Panc1 (cell line): ENCODE results near the gene DNAJC2. TPM values are rescaled to one million over a fixed set of nuclear protein-coding genes. Genes with fewer than 3 reads are reported as not detected.

Experiments
- ATAC-seq: fragments of 200-7000 bp; cut with Tn5 transposase; 2 replicates; pipeline ENCODE4 v1.9.1; 2020; ENCODE audit warnings: mild to moderate bottlenecking, moderate library complexity
- BruUV-seq: library from RNA; stranded (reverse); fragments of 400-500 nt; replicated peaks from 2 replicates; lab custom pipeline; 2021; lab: Mats Ljungman, UMichigan
- CTCF ChIA-PET: fragments of 300-600 bp; sonication (Branson Sonifier 250); formaldehyde crosslinking; loops from one replicate; lab custom pipeline; 2022; ENCODE audit warnings: antibody characterized with exemption; lab: Charles Lee
- POLR2A ChIA-PET: fragments of 300-600 bp; sonication (Branson Sonifier 250); formaldehyde crosslinking; loops from one replicate; lab custom pipeline; 2022; ENCODE audit warnings: antibody characterized with exemption; lab: Charles Lee
- DNase-seq: peaks from one replicate; pipeline ENCODE4 v3.0.0-alpha.2; 2010; ENCODE audit warnings: low read depth, low spot score
- H3K27ac ChIP-seq: 2 replicates; pipeline ENCODE4 v1.5.1; 2011; ENCODE audit warnings: mild to moderate bottlenecking, low read length, inconsistent platforms
- H3K27me3 ChIP-seq: fragments of 200-500 bp; sonication (Bioruptor generic); 2 replicates; pipeline ENCODE4 v1.6.0; 2014; ENCODE audit warnings: low read length, inconsistent platforms; ENCODE audit not compliant: control insufficient read depth, insufficient read depth
- H3K36me3 ChIP-seq: fragments of 200-500 bp; sonication (Bioruptor generic); 2 replicates; pipeline ENCODE4 v1.5.1; 2014; ENCODE audit warnings: inconsistent platforms, mild to moderate bottlenecking, low read length, moderate library complexity; ENCODE audit not compliant: control insufficient read depth, insufficient read depth
- H3K4me1 ChIP-seq: 2 replicates; pipeline ENCODE4 v1.5.1; 2011; ENCODE audit warnings: inconsistent platforms, mild to moderate bottlenecking, low read length, moderate library complexity; ENCODE audit not compliant: control insufficient read depth, insufficient read depth
- H3K4me3 ChIP-seq, 2 experiments: 2 replicates each; pipeline ENCODE4 v1.5.1; 2011 to 2012; ENCODE audit warnings: low read depth in 2 of 2, low read length in 2 of 2, mild to moderate bottlenecking in 2 of 2, inconsistent platforms in 1 of 2, moderate library complexity in 1 of 2
- H3K9me3 ChIP-seq: fragments of 200-500 bp; sonication (Bioruptor generic); 2 replicates; pipeline ENCODE4 v1.5.1; 2014; ENCODE audit warnings: low read depth, mild to moderate bottlenecking, inconsistent platforms, low read length, moderate library complexity; ENCODE audit not compliant: control insufficient read depth, insufficient read depth
- CTCF ChIP-seq: fragments of 450-650 bp; IDR thresholded peaks from 2 replicates; pipeline ENCODE4 v1.5.1; 2017; ENCODE audit warnings: mild to moderate bottlenecking
- POLR2AphosphoS5 ChIP-seq: IDR thresholded peaks from 2 replicates; pipeline ENCODE4 v1.6.1; 2012; ENCODE audit warnings: mild to moderate bottlenecking, low read depth, low read length, moderate library complexity
- REST ChIP-seq, 2 experiments: IDR thresholded peaks; 2 replicates each; pipeline ENCODE4 v1.6.1; 2011 to 2012; ENCODE audit warnings: low read depth in 2 of 2, control low read depth in 1 of 2, low read length in 1 of 2, mild to moderate bottlenecking in 1 of 2, moderate library complexity in 1 of 2; ENCODE audit not compliant: insufficient read depth in 1 of 2
- SIN3A ChIP-seq: IDR thresholded peaks from 2 replicates; pipeline ENCODE4 v1.6.1; 2012; ENCODE audit warnings: low read depth, mild to moderate bottlenecking, low read length, moderate library complexity, borderline replicate concordance; ENCODE audit not compliant: insufficient read depth
- TCF7L2 ChIP-seq: IDR thresholded peaks from 2 replicates; pipeline ENCODE4 v1.6.1; 2011; ENCODE audit warnings: mild to moderate bottlenecking, low read depth, low read length, inconsistent platforms
- in situ Hi-C: cut with HindIII; loops from 2 replicates; pipeline ENCODE4 v1.10.0; 2016; ENCODE audit warnings: low sequenced_read_pairs, low pct_unique_long_range_greater_than_20kb
- intact Hi-C: fragments of 100-400 bp; cut with micrococcal nuclease; formaldehyde crosslinking; loops from one replicate; pipeline ENCODE4 v1.10.0; 2022; ENCODE audit not compliant: unreplicated experiment
- total RNA-seq: library from RNA; stranded (reverse); gene quantifications from one replicate; pipeline ENCODE4 v1.2.1, GENCODE V29; 2021; ENCODE audit not compliant: unreplicated experiment

The DNAJC2 gene
- total RNA-seq, 1 experiment from 2014 or later, result 56.1 TPM

DNA sequence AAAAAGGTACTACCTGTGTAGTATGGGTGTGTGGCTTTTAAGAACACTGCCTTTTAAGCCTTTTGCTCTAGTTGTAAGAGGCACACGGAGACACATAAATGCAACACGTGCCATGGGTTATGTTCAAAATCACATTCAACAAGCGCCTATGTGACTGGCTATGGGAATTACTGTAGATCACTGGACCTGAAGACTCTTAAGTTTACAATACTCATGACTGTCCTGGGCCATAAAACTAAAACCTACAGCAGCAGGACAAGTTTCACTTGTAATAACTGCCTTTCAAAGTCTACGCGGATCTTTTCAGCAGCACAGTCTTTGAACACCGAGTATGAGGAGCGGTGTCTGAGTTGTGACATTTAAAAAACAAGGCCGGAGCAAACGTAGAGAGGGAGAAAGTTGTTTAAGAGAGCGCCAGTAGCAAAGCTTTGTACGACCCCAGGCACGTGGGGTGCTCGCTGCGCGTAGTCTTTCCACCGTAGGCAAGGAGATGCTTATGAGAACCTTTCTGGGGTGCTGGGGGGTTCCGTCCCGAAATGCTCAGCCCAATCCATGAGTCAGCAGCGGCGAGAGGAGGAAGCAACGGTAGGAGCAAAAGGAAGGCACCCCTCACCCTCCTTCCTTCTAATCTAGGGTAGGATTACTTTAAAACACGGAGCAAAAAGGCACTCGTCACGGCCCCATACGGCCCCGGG, 662 bp downstream of the DNAJC2 start:
- ChIA-PET POLR2A (no interaction called here), CTCF (no interaction called here)
- Histone ChIP-seq H3K9me3 (no peaks in the 10 kb centered on the region), H3K27ac (peak overlapping the region; percentile 96), H3K4me3 (peak overlapping the region; percentile 92 to 100), H3K27me3 (no peaks in the 10 kb centered on the region), H3K36me3 (peaks cover 23% of the 10 kb centered on the region), H3K4me1 (peaks cover 16% of the 10 kb centered on the region)
- ATAC-seq (peak; percentile 42), DNase-seq (no peak)
- BruUV-seq, result TSS peak; percentile 72
- in situ Hi-C loops (no loop called here), intact Hi-C loops (no loop called here)
- TF ChIP-seq SIN3A (no peak), POLR2AphosphoS5 (no peak), CTCF (no peak), REST (IDR thresholded peaks at IDR 0.05; ENCODE audit: insufficient read depth in 1 of 2, low read depth in 2 of 2, low read length in 1 of 2) (no peak), TCF7L2 (no peak)

DNA sequence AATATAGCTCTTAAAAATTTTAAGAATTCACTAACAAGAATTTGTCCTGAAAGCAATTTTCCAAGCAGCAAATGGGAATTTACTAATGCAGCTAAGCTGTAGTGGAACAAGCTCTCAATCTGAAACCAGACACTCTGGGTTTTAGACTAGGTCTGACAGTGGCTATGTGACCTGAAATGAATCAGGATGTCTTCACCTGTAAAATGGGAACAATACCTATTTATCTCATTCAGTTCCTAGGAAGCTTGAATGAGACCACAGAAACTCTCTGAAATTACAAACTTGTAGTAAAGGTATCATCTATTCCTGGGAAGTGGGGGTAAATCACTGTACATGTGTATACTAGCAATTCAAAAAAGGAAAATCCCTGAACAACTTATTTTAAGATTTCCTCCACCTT, 1.2 kb downstream of the DNAJC2 start:
- H3K27ac ChIP-seq, result peak overlapping the region; percentile 96
- intact Hi-C loops, result no loop called here
- peak overlapping the region; percentile 92 to 100 for H3K4me3 ChIP-seq
- DNase-seq (no peak), ATAC-seq (no peak)
- in situ Hi-C loops, result no loop called here
- H3K4me1 ChIP-seq, result peaks cover 15% of the 10 kb centered on the region
- peaks cover 25% of the 10 kb centered on the region for H3K36me3 ChIP-seq
- TF ChIP-seq CTCF, result no peak
- no peak for TF ChIP-seq REST (IDR thresholded peaks at IDR 0.05; ENCODE audit: insufficient read depth in 1 of 2, low read depth in 2 of 2, low read length in 1 of 2)
- no peaks in the 10 kb centered on the region for H3K9me3 ChIP-seq
- H3K27me3 ChIP-seq, result no peaks in the 10 kb centered on the region
- ChIA-PET CTCF (no interaction called here), POLR2A (no interaction called here)
- BruUV-seq, result no TSS peak
